ENCODE results near the gene FSTL1. TPM values are rescaled to one million over a fixed set of nuclear protein-coding genes. Genes with fewer than 3 reads are reported as not detected.

The FSTL1 gene
- total RNA-seq, 1 experiment from 2014 or later, result 1.4 TPM

DNA sequence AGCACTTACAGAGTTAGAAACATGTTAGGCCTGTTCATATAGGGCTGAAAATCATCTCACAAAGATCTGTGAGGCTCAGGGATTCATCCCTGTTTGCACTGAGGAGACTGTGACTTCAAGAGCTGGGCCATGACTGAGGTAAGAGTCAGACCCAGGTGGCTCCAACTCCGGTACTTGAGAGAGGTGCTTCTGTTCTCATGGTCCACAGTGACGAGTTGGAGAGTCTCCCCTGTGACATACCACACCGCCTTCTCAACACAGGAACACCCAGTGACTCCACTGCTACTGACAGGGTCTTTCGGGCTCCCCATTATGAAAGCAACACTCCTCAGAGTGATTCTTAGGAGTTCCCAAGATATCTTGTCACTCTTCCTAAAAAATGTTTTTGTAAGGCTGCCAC lies 27.4 kb downstream of the FSTL1 start:
- Histone ChIP-seq H3K36me3 (ENCODE audit: control insufficient read depth, insufficient read depth, low read length) (no peaks in the 10 kb centered on the region), H3K4me3 (ENCODE audit: low read depth, low read length) (no peak overlapping the region), H3K4me1 (peaks cover 8% of the 10 kb centered on the region), H3K27me3 (replicated peaks; ENCODE audit: control insufficient read depth, insufficient read depth, low read length) (no peaks in the 10 kb centered on the region), H3K9me3 (no peaks in the 10 kb centered on the region)
- H3K4me1 Mint-ChIP-seq (ENCODE audit: low read depth, unreplicated experiment), result peaks cover 7% of the 10 kb centered on the region
- no peaks in the 10 kb centered on the region for H3K9me3 Mint-ChIP-seq (ENCODE audit: unreplicated experiment)
- H3K27ac Mint-ChIP-seq (ENCODE audit: unreplicated experiment), result no peak overlapping the region
- no TSS peak for BruUV-seq (replicated peaks)
- no peak overlapping the region for H3K4me3 Mint-ChIP-seq (ENCODE audit: unreplicated experiment)
- no peaks in the 10 kb centered on the region for H3K36me3 Mint-ChIP-seq (ENCODE audit: insufficient read depth, unreplicated experiment)
- CTCF ChIA-PET, result interaction anchor here (0.8 kb wide), 1 partner anchor 135 kb away, joined by 3 read pairs; no protein-coding TSS in a partner anchor
- no peak for DNase-seq
- POLR2A ChIA-PET, result no interaction called here
- H3K27me3 Mint-ChIP-seq (ENCODE audit: insufficient read depth, unreplicated experiment), result no peaks in the 10 kb centered on the region
- TF ChIP-seq, protein P1, sequence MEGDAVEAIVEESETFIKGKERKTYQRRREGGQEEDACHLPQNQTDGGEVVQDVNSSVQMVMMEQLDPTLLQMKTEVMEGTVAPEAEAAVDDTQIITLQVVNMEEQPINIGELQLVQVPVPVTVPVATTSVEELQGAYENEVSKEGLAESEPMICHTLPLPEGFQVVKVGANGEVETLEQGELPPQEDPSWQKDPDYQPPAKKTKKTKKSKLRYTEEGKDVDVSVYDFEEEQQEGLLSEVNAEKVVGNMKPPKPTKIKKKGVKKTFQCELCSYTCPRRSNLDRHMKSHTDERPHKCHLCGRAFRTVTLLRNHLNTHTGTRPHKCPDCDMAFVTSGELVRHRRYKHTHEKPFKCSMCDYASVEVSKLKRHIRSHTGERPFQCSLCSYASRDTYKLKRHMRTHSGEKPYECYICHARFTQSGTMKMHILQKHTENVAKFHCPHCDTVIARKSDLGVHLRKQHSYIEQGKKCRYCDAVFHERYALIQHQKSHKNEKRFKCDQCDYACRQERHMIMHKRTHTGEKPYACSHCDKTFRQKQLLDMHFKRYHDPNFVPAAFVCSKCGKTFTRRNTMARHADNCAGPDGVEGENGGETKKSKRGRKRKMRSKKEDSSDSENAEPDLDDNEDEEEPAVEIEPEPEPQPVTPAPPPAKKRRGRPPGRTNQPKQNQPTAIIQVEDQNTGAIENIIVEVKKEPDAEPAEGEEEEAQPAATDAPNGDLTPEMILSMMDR (IDR thresholded peaks at IDR 0.05; ENCODE audit: insufficient read depth in 1 of 2, low read depth in 1 of 2, low read length in 1 of 2, severe bottlenecking in 1 of 2, unreplicated experiment in 1 of 2), result no peak
- intact Hi-C loops (cut with micrococcal nuclease; ENCODE audit: unreplicated experiment), result no loop called here

- H3K9me3 ChIP-seq, result no peaks in the 10 kb centered on the region
- H3K4me3 ChIP-seq (ENCODE audit: low read depth, low read length), result no peak overlapping the region
- no peak for DNase-seq
- no peaks in the 10 kb centered on the region for H3K36me3 ChIP-seq (ENCODE audit: control insufficient read depth, insufficient read depth, low read length)
- Mint-ChIP-seq H3K27ac (ENCODE audit: unreplicated experiment) (no peak overlapping the region), H3K4me3 (ENCODE audit: unreplicated experiment) (no peak overlapping the region), H3K9me3 (ENCODE audit: unreplicated experiment) (no peaks in the 10 kb centered on the region), H3K36me3 (ENCODE audit: insufficient read depth, unreplicated experiment) (no peaks in the 10 kb centered on the region), H3K4me1 (ENCODE audit: low read depth, unreplicated experiment) (no peaks in the 10 kb centered on the region), H3K27me3 (ENCODE audit: insufficient read depth, unreplicated experiment) (no peaks in the 10 kb centered on the region)
- ChIA-PET POLR2A (no interaction called here), CTCF (interaction anchor here (0.5 to 0.9 kb wide), 3 partner anchors 137 to 287 kb away, joined by 3 to 7 read pairs (median 3); no protein-coding TSS in a partner anchor)
- intact Hi-C loops (cut with micrococcal nuclease; ENCODE audit: unreplicated experiment), result no loop called here
- no TSS peak for BruUV-seq (replicated peaks)
- H3K27me3 ChIP-seq (replicated peaks; ENCODE audit: control insufficient read depth, insufficient read depth, low read length), result no peaks in the 10 kb centered on the region
- TF ChIP-seq, protein P1 (IDR thresholded peaks at IDR 0.05; ENCODE audit: insufficient read depth in 1 of 2, low read depth in 1 of 2, low read length in 1 of 2, severe bottlenecking in 1 of 2, unreplicated experiment in 1 of 2), result no peak
- H3K4me1 ChIP-seq, result peaks cover 14% of the 10 kb centered on the region
Measured at GRCh38 chr3:120421926-120422325, 28.9 kb downstream of the FSTL1 start.

GRCh38 chr3:120420928-120421551 lies 29.8 kb downstream of the FSTL1 start:
- DNase-seq, result no peak
- H3K4me1 Mint-ChIP-seq (ENCODE audit: low read depth, unreplicated experiment), result no peaks in the 10 kb centered on the region
- intact Hi-C loops (cut with micrococcal nuclease; ENCODE audit: unreplicated experiment), result no loop called here
- TF ChIP-seq, protein P1 (IDR thresholded peaks at IDR 0.05; ENCODE audit: insufficient read depth in 1 of 2, low read depth in 1 of 2, low read length in 1 of 2, severe bottlenecking in 1 of 2, unreplicated experiment in 1 of 2), result no peak
- H3K27ac Mint-ChIP-seq (ENCODE audit: unreplicated experiment), result no peak overlapping the region
- ChIA-PET POLR2A (no interaction called here), CTCF (interaction anchor here (0.9 to 1.1 kb wide), 2 partner anchors 135 to 138 kb away, joined by 3 read pairs; no protein-coding TSS in a partner anchor)
- peaks cover 14% of the 10 kb centered on the region for H3K4me1 ChIP-seq
- H3K36me3 Mint-ChIP-seq (ENCODE audit: insufficient read depth, unreplicated experiment), result no peaks in the 10 kb centered on the region
- H3K27me3 Mint-ChIP-seq (ENCODE audit: insufficient read depth, unreplicated experiment), result no peaks in the 10 kb centered on the region
- no peak overlapping the region for H3K4me3 ChIP-seq (ENCODE audit: low read depth, low read length)
- no peaks in the 10 kb centered on the region for H3K27me3 ChIP-seq (replicated peaks; ENCODE audit: control insufficient read depth, insufficient read depth, low read length)
- no peaks in the 10 kb centered on the region for H3K9me3 ChIP-seq
- no peaks in the 10 kb centered on the region for H3K9me3 Mint-ChIP-seq (ENCODE audit: unreplicated experiment)
- no peak overlapping the region for H3K4me3 Mint-ChIP-seq (ENCODE audit: unreplicated experiment)
- no TSS peak for BruUV-seq (replicated peaks)
- H3K36me3 ChIP-seq (ENCODE audit: control insufficient read depth, insufficient read depth, low read length), result no peaks in the 10 kb centered on the region

Data from Caco-2 (cell line).